Endothelial cell of umbilical vein (primary cell): Measurements from ENCODE around the gene PDE7B.

Experiments
- EZH2 ChIP-seq: IDR thresholded peaks from 2 replicates; pipeline ENCODE4 v1.6.1; 2012; ENCODE audit warnings: borderline replicate concordance, low read depth, mild to moderate bottlenecking, moderate library complexity, low read length, inconsistent platforms; ENCODE audit not compliant: severe bottlenecking
- POLR2A ChIP-seq: IDR thresholded peaks from 2 replicates; pipeline ENCODE4 v1.6.1; 2012; ENCODE audit warnings: low read depth, mild to moderate bottlenecking, control low read depth, low read length
- TF ChIP-seq, protein P1 (sequence below), 2 donors: IDR thresholded peaks; 1 replicate in 1 of 2; 2 replicates in 1 of 2; pipeline ENCODE4 v1.5.1; 2011; ENCODE audit warnings: low read length in 2 of 2, mild to moderate bottlenecking in 2 of 2, moderate library complexity in 2 of 2, control low read depth in 1 of 2, inconsistent platforms in 1 of 2, low read depth in 1 of 2; ENCODE audit not compliant: insufficient read depth in 1 of 2; ENCODE audit errors: extremely low read depth in 1 of 2

DNA sequence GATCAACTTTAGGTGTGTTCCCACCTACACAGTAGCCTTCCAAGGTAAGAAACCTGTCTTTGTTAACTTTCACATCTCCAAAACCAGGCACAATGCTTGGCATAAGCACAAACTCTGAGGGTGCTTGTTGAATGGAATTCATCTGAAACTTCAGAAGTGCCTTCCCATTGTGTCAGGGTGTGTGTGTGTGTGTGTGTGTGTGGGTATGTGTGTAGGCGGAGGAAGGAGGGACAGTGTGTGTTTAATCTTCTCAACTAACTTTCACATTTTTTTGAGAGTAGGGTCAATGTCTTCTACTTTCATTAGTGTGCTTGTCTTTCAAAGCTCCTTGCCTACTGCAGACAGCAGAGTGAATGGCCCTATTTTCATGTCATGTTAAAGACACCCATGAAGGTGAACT lies 45.6 kb downstream of the PDE7B start:
- TF ChIP-seq POLR2A: no peak
- TF ChIP-seq, protein P1, sequence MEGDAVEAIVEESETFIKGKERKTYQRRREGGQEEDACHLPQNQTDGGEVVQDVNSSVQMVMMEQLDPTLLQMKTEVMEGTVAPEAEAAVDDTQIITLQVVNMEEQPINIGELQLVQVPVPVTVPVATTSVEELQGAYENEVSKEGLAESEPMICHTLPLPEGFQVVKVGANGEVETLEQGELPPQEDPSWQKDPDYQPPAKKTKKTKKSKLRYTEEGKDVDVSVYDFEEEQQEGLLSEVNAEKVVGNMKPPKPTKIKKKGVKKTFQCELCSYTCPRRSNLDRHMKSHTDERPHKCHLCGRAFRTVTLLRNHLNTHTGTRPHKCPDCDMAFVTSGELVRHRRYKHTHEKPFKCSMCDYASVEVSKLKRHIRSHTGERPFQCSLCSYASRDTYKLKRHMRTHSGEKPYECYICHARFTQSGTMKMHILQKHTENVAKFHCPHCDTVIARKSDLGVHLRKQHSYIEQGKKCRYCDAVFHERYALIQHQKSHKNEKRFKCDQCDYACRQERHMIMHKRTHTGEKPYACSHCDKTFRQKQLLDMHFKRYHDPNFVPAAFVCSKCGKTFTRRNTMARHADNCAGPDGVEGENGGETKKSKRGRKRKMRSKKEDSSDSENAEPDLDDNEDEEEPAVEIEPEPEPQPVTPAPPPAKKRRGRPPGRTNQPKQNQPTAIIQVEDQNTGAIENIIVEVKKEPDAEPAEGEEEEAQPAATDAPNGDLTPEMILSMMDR (IDR thresholded peaks at IDR 0.05; ENCODE audit: extremely low read depth in 1 of 2, insufficient read depth in 1 of 2, low read depth in 1 of 2, low read length in 2 of 2): no peak
- no peak for TF ChIP-seq EZH2
